SU-DHL-6 (cell line): ENCODE results near the gene CEP41.

Experiments used
- H2AFZ ChIP-seq: fragments of 200-600 bp; sonication (generic); 2 replicates; pipeline ENCODE4 v1.6.1; 2014; ENCODE audit warnings: low read depth, mild to moderate bottlenecking, moderate library complexity, mixed read lengths, antibody characterized with exemption, low read length; ENCODE audit not compliant: severe bottlenecking
- H3F3A ChIP-seq: fragments of 200-600 bp; shearing (Covaris generic); 2 replicates; pipeline ENCODE4 v1.6.0; 2016; ENCODE audit warnings: antibody characterized with exemption, mild to moderate bottlenecking; ENCODE audit not compliant: insufficient read depth
- H3K27ac ChIP-seq: fragments of 200-600 bp; sonication (generic); 2 replicates; pipeline ENCODE4 v1.5.1; 2016; ENCODE audit warnings: low read depth, mild to moderate bottlenecking, low read length, moderate library complexity, mixed read lengths
- H3K27me3 ChIP-seq: fragments of 200-600 bp; sonication (generic), shearing (Covaris generic); 2 replicates; pipeline ENCODE4 v1.6.0; 2014; ENCODE audit warnings: mild to moderate bottlenecking, low read length
- H3K36me3 ChIP-seq: fragments of 200-600 bp; sonication (generic); 2 replicates; pipeline ENCODE4 v1.6.1; 2014; ENCODE audit warnings: mild to moderate bottlenecking, low read length, mixed read lengths
- H3K4me2 ChIP-seq: fragments of 300-600, 200-600 bp; shearing (Covaris generic), sonication (generic); 2 replicates; pipeline ENCODE4 v1.6.0; 2014; ENCODE audit warnings: low read length, low read depth, mild to moderate bottlenecking; ENCODE audit not compliant: poor library complexity, severe bottlenecking
- H3K4me3 ChIP-seq: fragments of 200-600 bp; sonication (generic); 2 replicates; pipeline ENCODE4 v1.5.1; 2014; ENCODE audit warnings: antibody characterized with exemption, low read length, mild to moderate bottlenecking, mixed read lengths; ENCODE audit not compliant: insufficient read depth, poor library complexity, severe bottlenecking
- H3K79me2 ChIP-seq: fragments of 200-600 bp; sonication (generic); 2 replicates; pipeline ENCODE4 v1.6.1; 2014; ENCODE audit warnings: mild to moderate bottlenecking, low read length, moderate library complexity; ENCODE audit not compliant: insufficient read depth
- H3K9ac ChIP-seq: fragments of 200-600 bp; sonication (generic); 2 replicates; pipeline ENCODE4 v1.7.0; 2014; ENCODE audit warnings: mild to moderate bottlenecking, low read length
- H3K9me2 ChIP-seq: fragments of 200-600 bp; sonication (generic); replicated peaks from 2 replicates; pipeline ENCODE4 v1.6.1; 2014; ENCODE audit warnings: low read length; ENCODE audit not compliant: insufficient read depth
- H3K9me3 ChIP-seq: fragments of 200-600 bp; sonication (generic); 2 replicates; pipeline ENCODE4 v1.6.1; 2014; ENCODE audit warnings: low read length, mixed read lengths; ENCODE audit not compliant: insufficient read depth
- H4K20me1 ChIP-seq: fragments of 200-600 bp; sonication (generic); 2 replicates; pipeline ENCODE4 v1.6.1; 2014; ENCODE audit warnings: low read depth, mild to moderate bottlenecking, antibody characterized with exemption, low read length, moderate library complexity, mixed read lengths
- CTCF ChIP-seq: fragments of 200-600 bp; sonication (generic); IDR thresholded peaks from one replicate; pipeline ENCODE4 v1.5.1; 2017; ENCODE audit warnings: antibody characterized with exemption, mild to moderate bottlenecking, low read length, moderate library complexity; ENCODE audit not compliant: insufficient read depth, poor library complexity, severe bottlenecking
- EZH2phosphoT487 ChIP-seq: fragments of 200-600 bp; sonication (generic), shearing (Covaris generic); conservative IDR thresholded peaks from 2 replicates; pipeline ENCODE4 v1.6.1; 2018; ENCODE audit warnings: mild to moderate bottlenecking, antibody characterized with exemption, low read length, moderate library complexity, mixed read lengths

CEP41 gene

GRCh38 chr7:130485734-130486113 is 44.9 kb upstream of the CEP41 start:
- H3K36me3 ChIP-seq = no peaks in the 10 kb centered on the region
- H3K79me2 ChIP-seq = no peaks in the 10 kb centered on the region
- TF ChIP-seq CTCF = no peak
- TF ChIP-seq EZH2phosphoT487 = no peak
- peak overlapping the region; percentile 93 for H2AFZ ChIP-seq
- H4K20me1 ChIP-seq = no peaks in the 10 kb centered on the region
- no peaks in the 10 kb centered on the region for H3K9me3 ChIP-seq
- H3K27ac ChIP-seq = no peak overlapping the region
- no peaks in the 10 kb centered on the region for H3K27me3 ChIP-seq
- H3K4me3 ChIP-seq = no peak overlapping the region
- peak overlapping the region; percentile 51 for H3K4me2 ChIP-seq
- no peaks in the 10 kb centered on the region for H3K9me2 ChIP-seq
- H3F3A ChIP-seq = peaks cover 7% of the 10 kb centered on the region; the same call in 1 of the 2 replicates
- H3K9ac ChIP-seq = no peak overlapping the region

- Histone ChIP-seq H3K9me3 (no peaks in the 10 kb centered on the region), H3K27me3 (no peaks in the 10 kb centered on the region), H3K79me2 (no peaks in the 10 kb centered on the region), H3F3A (peaks cover 7% of the 10 kb centered on the region; the same call in 1 of the 2 replicates), H3K4me3 (no peak overlapping the region), H3K36me3 (no peaks in the 10 kb centered on the region), H3K9ac (no peak overlapping the region), H3K27ac (no peak overlapping the region), H3K4me2 (no peak overlapping the region), H3K9me2 (no peaks in the 10 kb centered on the region), H2AFZ (no peak overlapping the region), H4K20me1 (no peaks in the 10 kb centered on the region)
- TF ChIP-seq EZH2phosphoT487 = no peak
- no peak for TF ChIP-seq CTCF
Observed at GRCh38 chr7:130483031-130483430, 42.2 kb upstream of the CEP41 start.

- no peak overlapping the region for H3K4me3 ChIP-seq
- no peaks in the 10 kb centered on the region for H3K9me3 ChIP-seq
- no peaks in the 10 kb centered on the region for H3K27me3 ChIP-seq
- H3K4me2 ChIP-seq = no peak overlapping the region
- TF ChIP-seq CTCF (no peak), EZH2phosphoT487 (no peak)
- H3K9me2 ChIP-seq = no peaks in the 10 kb centered on the region
- H2AFZ ChIP-seq = no peak overlapping the region
- no peaks in the 10 kb centered on the region for H4K20me1 ChIP-seq
- H3K27ac ChIP-seq = no peak overlapping the region
- no peak overlapping the region for H3K9ac ChIP-seq
- H3K79me2 ChIP-seq = no peaks in the 10 kb centered on the region
- 0 out of 2 replicates have a peak, but pooled peaks cover 1% of the 10 kb centered on the region for H3F3A ChIP-seq
- no peaks in the 10 kb centered on the region for H3K36me3 ChIP-seq
Observed at GRCh38 chr7:130481898-130482297, 41.1 kb upstream of the CEP41 start.
